H1 (cell line): ENCODE data around the gene NPR2. TPM values are rescaled to one million over a fixed set of nuclear protein-coding genes. Genes with fewer than 3 reads are reported as not detected.
A peak's percentile ranks its signal among the peaks of the same experiment; 100 is the strongest.

ENCODE experiments used
- BRCA1 ChIP-seq: IDR thresholded peaks from 2 replicates; pipeline ENCODE4 v1.6.1; 2012; ENCODE audit warnings: low read depth, low read length, improper control_type of control experiment
- CHD1 ChIP-seq: IDR thresholded peaks from 2 replicates; pipeline ENCODE4 v1.6.1; 2012; ENCODE audit warnings: low read depth, low read length, improper control_type of control experiment
- MAX ChIP-seq: IDR thresholded peaks from 2 replicates; pipeline ENCODE4 v1.6.1; 2012; ENCODE audit warnings: inconsistent platforms
- NRF1 ChIP-seq: IDR thresholded peaks from 2 replicates; pipeline ENCODE4 v1.6.1; 2011; ENCODE audit warnings: mild to moderate bottlenecking, low read depth, low read length, improper control_type of control experiment
- POLR2AphosphoS5 ChIP-seq: IDR thresholded peaks from 2 replicates; pipeline ENCODE4 v1.6.1; 2011; ENCODE audit warnings: low read depth, low read length
- SAP30 ChIP-seq: fragments of 300-600 bp; sonication (generic); IDR thresholded peaks from 2 replicates; pipeline ENCODE4 v1.7.1; 2012; ENCODE audit warnings: low read length, moderate library complexity, mild to moderate bottlenecking, inconsistent platforms; ENCODE audit not compliant: insufficient read depth, insufficient replicate concordance
- YY1 ChIP-seq: IDR thresholded peaks from 2 replicates; pipeline ENCODE4 v1.6.1; 2011; ENCODE audit warnings: low read depth, mild to moderate bottlenecking, low read length
- polyA plus RNA-seq, 7 experiments: library from polyadenylated mRNA; depleted of rRNA in 3 of 7; stranded (reverse) in 5 of 7; unstranded in 2 of 7; fragments of >200 nt in 5 of 7; fragments of 200-250 nt in 2 of 7; gene quantifications; 1 replicate in 5 of 7; 2 replicates in 1 of 7; 4 replicates in 1 of 7; pipeline versions ENCODE4 v1.2.1 to v1.2.3, GENCODE V29; 2011 to 2013; ENCODE audit warnings: missing spikeins in 2 of 7, mixed read lengths in 2 of 7
- total RNA-seq: library from RNA; stranded (reverse); fragmentation: NEBNext Ultra II Directional; extraction: Animal tissue kit (Norgen Biotek cat#: 25700); gene quantifications from 2 replicates; pipeline ENCODE4 v1.2.1, GENCODE V29; 2021

Gene NPR2
- total and polyA plus RNA-seq, 2 of the 8 experiments (the other 6 are each of a cell fraction or from before 2014, with no cell fraction given) = 11.0 to 17.0 TPM

DNA sequence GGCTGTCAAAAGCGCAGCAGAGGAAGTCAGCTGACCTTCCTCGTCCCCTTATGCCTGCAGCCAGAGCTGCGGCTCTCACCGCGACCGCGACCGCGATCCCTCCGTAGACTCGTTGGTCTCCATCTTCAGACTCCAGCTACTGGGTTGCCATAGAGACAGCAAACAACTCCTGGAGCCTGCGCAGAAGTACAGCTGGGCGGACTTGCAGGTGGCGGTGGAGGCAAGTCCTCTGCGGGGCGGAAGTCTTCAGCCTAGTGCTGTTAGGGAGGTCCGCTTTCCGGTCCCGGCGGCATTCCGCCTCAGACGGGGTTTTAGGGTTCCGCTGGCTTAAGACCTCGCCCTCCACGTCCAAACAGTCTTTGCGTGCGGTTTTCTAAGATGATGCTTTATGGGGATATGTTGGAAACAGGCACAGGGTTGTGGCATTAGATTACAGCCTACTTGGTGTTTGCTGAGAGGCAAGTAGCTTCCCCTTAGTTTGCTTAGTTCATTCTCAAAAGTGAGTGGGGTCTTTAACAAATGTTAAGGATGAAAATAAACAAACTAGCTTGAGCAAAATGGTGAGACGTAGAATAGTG lies 20.7 kb downstream of the NPR2 start, which contains the start of gene SPAG8 (continued):
- TF ChIP-seq NRF1 (peak; percentile 81), CHD1 (no peak), MAX (peak; percentile 77), BRCA1 (no peak), SAP30 (peak; percentile 83), POLR2AphosphoS5 (0 out of 2 replicates have a peak, but pooled peaks have one; percentile 31), YY1 (peak; percentile 68; the same call in 1 of the 2 replicates)
